Body of pancreas (tissue), 4 donors: ENCODE results near the gene ZNF341. TPM values are rescaled to one million over a fixed set of nuclear protein-coding genes. Genes with fewer than 3 reads are reported as not detected.

Source experiments
- ATAC-seq: fragments of 150-250 bp; one replicate; pipeline ENCODE4 v1.9.1; 2016
- DNase-seq, 4 donors: peaks; one replicate each; pipeline ENCODE4 v3.0.0-alpha.2; 2019
- H3K27ac ChIP-seq, 4 donors: fragments of 200-600 bp; sonication (generic); 1 replicate in 3 of 4; 2 replicates in 1 of 4; pipeline versions ENCODE4 v1.5.1 to v1.6.1; 2016 to 2019; ENCODE audit warnings: mild to moderate bottlenecking in 1 of 4, mixed read lengths in 1 of 4, moderate library complexity in 1 of 4
- H3K27me3 ChIP-seq, 2 donors: fragments of 200-600 bp; sonication (generic); one replicate each; pipeline ENCODE4 v1.6.0; 2016; ENCODE audit warnings: mild to moderate bottlenecking in 1 of 2
- H3K36me3 ChIP-seq, 2 donors: fragments of 200-600 bp; sonication (generic); replicated peaks in 1 of 2; 2 replicates each; pipeline ENCODE4 v1.5.1; 2016; ENCODE audit warnings: low read depth in 2 of 2; ENCODE audit not compliant: insufficient read depth in 1 of 2
- H3K4me1 ChIP-seq: fragments of 200-600 bp; sonication (generic); one replicate; pipeline ENCODE4 v1.6.0; 2016
- H3K4me3 ChIP-seq, 2 donors: fragments of 200-600 bp; sonication (generic); 1 replicate in 1 of 2; 2 replicates in 1 of 2; pipeline ENCODE4 v1.5.1; 2016 to 2019
- H3K9me3 ChIP-seq, 3 donors: fragments of 200-600 bp; sonication (generic); 1 replicate in 2 of 3; 2 replicates in 1 of 3; pipeline ENCODE4 v1.5.1; 2016
- CTCF ChIP-seq, 7 experiments: fragments of 450-650 bp in 4 of 7; fragments of 200-600 bp in 3 of 7; sonication (generic) in 3 of 7; IDR thresholded peaks; one replicate each; pipeline ENCODE4 v1.5.1; 2016 to 2019; ENCODE audit warnings: antibody characterized with exemption in 7 of 7
- POLR2A ChIP-seq, 3 donors: fragments of 450-650 bp; IDR thresholded peaks; one replicate each; pipeline ENCODE4 v1.6.1; 2016; ENCODE audit warnings: antibody characterized with exemption in 3 of 3, mild to moderate bottlenecking in 2 of 3
- WGBS, 2 donors: methylation state at CpG; one replicate each; pipeline ENCODE4 v1.1.5; 2017; 5-methylcytosine and 5-hydroxymethylcytosine counted together
- intact Hi-C: fragments of 100-400 bp; cut with DNase I; formaldehyde crosslinking; loops from one replicate; pipeline ENCODE4 v1.15.1; 2023
- total RNA-seq, 2 donors: library from RNA; depleted of rRNA; stranded (reverse); fragments of >200 nt; gene quantifications; one replicate each; pipeline ENCODE4 v1.1.0, GENCODE V29; 2016

The ZNF341 gene
- total RNA-seq, 2 donors from 2014 or later = 0.33 to 0.78 TPM

DNA sequence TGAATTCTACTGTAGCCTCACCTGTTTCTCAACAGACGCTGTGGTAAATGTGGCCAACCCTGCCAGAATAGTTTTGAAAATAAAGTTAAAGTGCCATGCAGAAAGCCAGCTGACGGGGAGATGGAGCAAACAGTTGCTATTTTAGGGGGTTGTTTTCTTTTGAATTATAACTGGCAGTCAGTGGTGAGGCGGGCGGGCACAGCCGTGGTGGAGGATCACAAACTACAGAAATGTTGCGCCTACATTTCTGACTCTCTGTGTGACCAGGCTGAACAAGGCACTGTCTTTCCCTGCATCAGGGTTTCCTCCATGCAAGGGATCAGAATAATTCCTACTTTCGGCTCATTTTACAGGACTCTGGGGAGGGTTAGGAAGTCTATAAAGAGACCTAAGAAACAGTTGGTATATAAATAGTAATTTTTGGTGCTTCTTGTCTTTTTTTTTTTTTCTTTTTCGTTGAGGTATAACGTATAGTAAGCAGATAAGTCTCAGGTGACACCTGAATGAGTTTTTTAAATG lies 96.6 kb downstream of the ZNF341 start:
- WGBS, 2 donors = 56 to 59% methylated on average over 9 of the region's 9 CpGs
- Histone ChIP-seq H3K36me3 (no peaks in the 10 kb centered on the region), H3K4me1 (peaks cover 92% of the 10 kb centered on the region), H3K27ac (peak overlapping the region; percentile 29 to 44 (median 39)), H3K4me3 (no peak overlapping the region), H3K27me3 (no peaks in the 10 kb centered on the region), H3K9me3 (no peaks in the 10 kb centered on the region)
- TF ChIP-seq POLR2A (IDR thresholded peaks at IDR 0.05) (no peak), CTCF (IDR thresholded peaks at IDR 0.05) (no peak)
- intact Hi-C loops = no loop called here
- ATAC-seq (no peak), DNase-seq (no peak)

DNA sequence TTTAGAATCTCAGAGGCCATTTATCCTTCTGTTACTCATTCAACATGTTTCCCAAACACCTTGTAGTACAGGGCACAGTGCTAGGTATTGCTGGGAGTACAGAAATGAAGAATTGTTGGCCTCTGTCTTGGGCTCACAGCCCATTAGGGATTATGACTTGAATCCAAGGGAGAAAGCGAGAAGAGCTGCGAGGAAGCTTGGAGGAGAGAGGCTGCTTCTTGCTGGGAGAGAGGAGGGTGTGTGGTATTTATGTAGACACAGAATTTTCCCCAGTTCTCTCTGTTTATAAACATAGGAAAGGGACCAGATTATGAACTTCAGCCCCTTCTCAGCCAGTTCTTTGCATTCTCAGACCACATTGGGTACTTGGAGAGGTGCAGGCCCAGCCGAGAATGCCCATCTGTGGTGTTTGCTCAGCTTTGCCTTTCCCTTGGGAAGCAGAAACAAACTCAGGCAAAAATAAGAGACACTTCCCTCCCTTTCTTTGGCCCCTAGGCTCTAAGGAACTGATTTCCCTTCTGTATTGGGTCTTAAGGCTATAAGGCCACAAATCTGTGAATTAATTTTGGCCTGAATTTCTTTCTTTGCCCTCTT lies 97.3 kb downstream of the ZNF341 start:
- ATAC-seq (no peak), DNase-seq (peak; percentile 24 to 62 (median 40))
- intact Hi-C loops = no loop called here
- peak overlapping the region; percentile 29 to 56 (median 39) for H3K27ac ChIP-seq
- H3K4me3 ChIP-seq = no peak overlapping the region
- WGBS, 2 donors = 35 to 50% methylated on average over 3 of the region's 3 CpGs
- peaks cover 98% of the 10 kb centered on the region for H3K4me1 ChIP-seq
- H3K9me3 ChIP-seq = no peaks in the 10 kb centered on the region
- no peak for TF ChIP-seq CTCF (IDR thresholded peaks at IDR 0.05)
- no peak for TF ChIP-seq POLR2A (IDR thresholded peaks at IDR 0.05)
- no peaks in the 10 kb centered on the region for H3K36me3 ChIP-seq
- no peaks in the 10 kb centered on the region for H3K27me3 ChIP-seq

GRCh38 chr20:33829636-33830035 lies 97.8 kb downstream of the ZNF341 start:
- ATAC-seq (no peak), DNase-seq (no peak)
- Histone ChIP-seq H3K4me3 (no peak overlapping the region), H3K27ac (peak overlapping the region; percentile 1 to 56 (median 32)), H3K9me3 (no peaks in the 10 kb centered on the region), H3K4me1 (peaks cover 96% of the 10 kb centered on the region), H3K27me3 (no peaks in the 10 kb centered on the region), H3K36me3 (no peaks in the 10 kb centered on the region)
- TF ChIP-seq POLR2A (IDR thresholded peaks at IDR 0.05) = no peak
- no peak for TF ChIP-seq CTCF (IDR thresholded peaks at IDR 0.05)
- intact Hi-C loops = no loop called here
- WGBS, 2 donors = 58 to 63% methylated on average over 3 of the region's 3 CpGs

DNA sequence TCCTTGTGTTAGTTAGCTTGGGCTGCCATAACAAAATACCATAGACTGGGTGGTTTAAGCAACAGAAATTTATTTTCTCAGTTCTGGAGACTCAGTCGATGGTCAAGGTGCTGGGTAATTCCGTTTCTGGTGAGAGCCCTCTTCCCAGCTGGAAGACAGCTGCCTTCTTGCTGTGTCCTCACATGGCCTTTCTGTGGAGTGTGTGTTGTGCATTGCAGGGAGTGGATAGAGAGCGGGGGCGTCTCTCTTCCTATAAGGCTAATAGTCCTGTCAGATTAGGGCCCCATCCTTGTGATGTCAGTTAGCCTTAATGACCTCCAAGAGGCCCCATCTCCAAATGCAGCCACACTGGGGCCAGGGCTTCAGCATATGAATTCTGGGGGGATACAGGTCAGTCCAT lies 98.6 kb downstream of the ZNF341 start:
- Histone ChIP-seq H3K27me3 (no peaks in the 10 kb centered on the region), H3K4me1 (peaks cover 88% of the 10 kb centered on the region), H3K4me3 (no peak overlapping the region), H3K36me3 (no peaks in the 10 kb centered on the region), H3K9me3 (no peaks in the 10 kb centered on the region), H3K27ac (peak overlapping the region in 3 of 4 donors; percentile 29 to 56 (median 34))
- TF ChIP-seq POLR2A (IDR thresholded peaks at IDR 0.05) (no peak), CTCF (IDR thresholded peaks at IDR 0.05) (no peak)
- DNase-seq (peak in 1 of 4 donors; percentile 14), ATAC-seq (no peak)
- WGBS, 2 donors = 45 to 60% methylated on average over 4 of the region's 4 CpGs
- intact Hi-C loops = no loop called here
